Occipital lobe (tissue), 2 donors: Measurements from ENCODE around the gene FGF4. TPM values are rescaled to one million over a fixed set of nuclear protein-coding genes. Genes with fewer than 3 reads are reported as not detected.

Experiments used
- DNase-seq: peaks from one replicate; lab custom pipeline; 2025; lab: John Stamatoyannopoulos, UW
- total RNA-seq: library from RNA; depleted of rRNA; stranded (reverse); fragments of >200 nt; gene quantifications from one replicate; pipeline ENCODE4 v1.2.3, GENCODE V29; 2014

FGF4 gene
- total RNA-seq = not detected

- DNase-seq = no peak
Measured at GRCh38 chr11:69775163-69775755, at the start of gene FGF4. TSS of gene FGF4 (minus strand) at chr11:69775341. CDS start at chr11:69775084, 257 bp downstream.

GRCh38 chr11:69823641-69824265, 48.6 kb upstream of the FGF4 start:
- DNase-seq = no peak

DNA sequence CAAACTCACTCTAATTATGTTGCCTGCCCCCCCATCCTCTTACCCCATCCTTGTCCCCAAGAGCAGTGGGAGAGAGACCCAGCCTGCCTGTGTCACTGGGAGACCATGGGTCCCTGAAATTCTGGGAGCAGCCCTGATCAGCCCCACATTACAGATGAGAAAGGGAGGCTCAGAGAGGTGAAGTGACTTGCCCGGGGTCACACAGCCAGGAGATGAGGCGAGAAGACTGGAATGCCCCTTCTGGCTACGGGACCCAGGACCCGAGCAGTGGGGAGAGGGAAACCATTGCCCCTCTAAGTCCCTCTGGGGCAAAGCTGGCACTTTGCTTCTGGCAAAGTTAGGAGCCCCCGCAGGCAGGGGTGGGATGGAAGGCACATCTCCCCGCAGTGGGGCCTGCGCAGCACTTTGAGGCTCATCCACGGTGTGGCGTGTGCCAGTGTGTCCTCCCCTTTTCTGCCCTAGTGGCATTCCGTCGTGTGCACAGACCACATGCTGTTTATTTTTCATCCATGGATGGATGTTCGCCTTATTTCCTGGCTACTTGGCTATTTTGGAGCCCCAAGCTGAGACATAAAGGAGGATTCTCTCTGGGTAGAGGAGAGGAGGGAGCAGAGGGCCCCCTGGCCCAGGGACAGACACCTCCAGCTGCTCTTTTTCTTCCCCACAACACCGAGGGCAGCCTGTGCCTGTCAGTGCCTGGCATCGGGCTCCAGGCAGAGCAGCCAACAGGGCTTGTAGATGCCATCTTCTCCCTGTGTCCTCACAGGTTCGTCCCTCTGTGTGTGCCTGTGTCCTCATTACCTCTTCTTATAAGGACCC, 47.7 kb upstream of the FGF4 start:
- no peak for DNase-seq

GRCh38 chr11:69821511-69822040, 46.4 kb upstream of the FGF4 start:
- DNase-seq = no peak

DNA sequence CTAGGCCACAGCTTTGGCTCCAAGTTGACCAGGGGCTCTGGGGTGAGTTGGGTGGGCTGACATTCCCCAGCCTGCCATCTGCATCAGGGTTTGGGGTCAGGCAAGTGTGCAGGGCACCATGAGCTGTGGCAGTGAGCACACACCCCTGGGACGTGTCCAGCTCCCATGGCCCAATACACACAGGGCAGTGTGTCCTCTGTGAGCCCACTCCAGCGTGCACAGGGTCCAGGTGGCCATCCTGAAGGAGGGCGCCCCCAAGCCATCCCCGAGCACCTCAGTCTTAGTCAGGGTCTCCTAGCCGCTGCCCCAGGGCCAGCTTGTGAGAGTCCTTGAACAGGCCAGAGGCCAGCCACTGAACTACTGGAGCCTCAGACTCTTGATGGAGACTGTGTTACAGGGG, 45.3 kb upstream of the FGF4 start:
- DNase-seq = no peak

- no peak for DNase-seq
Measured at GRCh38 chr11:69819541-69820070, 44.5 kb upstream of the FGF4 start.

DNA sequence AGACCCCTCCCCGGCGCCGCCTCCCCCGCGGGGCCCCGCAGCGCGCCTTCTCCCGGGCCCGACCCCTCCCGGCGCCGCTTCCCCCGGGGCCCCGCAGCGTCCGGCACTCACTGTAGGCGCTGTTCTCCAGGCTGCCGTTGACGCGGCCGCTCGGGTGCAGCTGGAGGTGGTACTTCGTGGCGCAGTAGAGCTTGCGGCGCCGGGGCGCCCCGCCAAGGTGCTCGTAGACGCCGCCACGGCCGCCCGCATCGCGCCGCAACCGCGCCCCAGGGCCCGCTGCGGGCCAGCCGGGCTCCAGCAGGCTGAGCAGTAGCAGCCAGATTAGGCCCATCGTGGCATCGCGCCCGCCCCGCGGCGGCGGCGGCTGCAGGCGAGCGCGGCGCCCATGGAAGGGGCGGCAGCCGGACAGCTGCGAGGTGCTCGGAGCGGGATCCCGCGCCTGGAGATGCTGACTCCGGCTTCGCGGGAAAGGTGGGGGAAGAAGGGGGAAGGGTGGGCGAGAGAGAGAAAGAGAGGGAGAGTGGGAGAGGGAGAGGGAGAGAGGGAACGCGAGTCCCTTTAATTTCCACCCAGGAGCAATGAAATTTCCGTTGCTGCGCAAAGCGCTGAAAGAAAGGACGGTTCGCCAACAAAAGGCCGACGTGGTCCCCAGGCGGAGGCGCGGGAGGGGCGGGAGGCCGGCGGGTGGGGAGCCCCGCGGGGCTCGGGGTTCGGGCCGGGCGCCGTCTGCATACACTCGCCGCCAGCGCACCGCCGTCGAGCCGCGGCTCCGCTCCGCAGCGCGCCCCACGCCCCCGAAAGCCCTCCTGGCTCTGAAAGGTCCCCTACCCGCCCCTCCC, 43.7 kb upstream of the FGF4 start, which contains the start of gene FGF3:
Gene FGF3 (minus strand): TSS at position 814 of the 839 bp plus-strand sequence. CDS start 483 bp downstream, at position 331.
- DNase-seq = no peak

GRCh38 chr11:69818231-69818602, 43.1 kb upstream of the FGF4 start:
- DNase-seq = no peak

DNA sequence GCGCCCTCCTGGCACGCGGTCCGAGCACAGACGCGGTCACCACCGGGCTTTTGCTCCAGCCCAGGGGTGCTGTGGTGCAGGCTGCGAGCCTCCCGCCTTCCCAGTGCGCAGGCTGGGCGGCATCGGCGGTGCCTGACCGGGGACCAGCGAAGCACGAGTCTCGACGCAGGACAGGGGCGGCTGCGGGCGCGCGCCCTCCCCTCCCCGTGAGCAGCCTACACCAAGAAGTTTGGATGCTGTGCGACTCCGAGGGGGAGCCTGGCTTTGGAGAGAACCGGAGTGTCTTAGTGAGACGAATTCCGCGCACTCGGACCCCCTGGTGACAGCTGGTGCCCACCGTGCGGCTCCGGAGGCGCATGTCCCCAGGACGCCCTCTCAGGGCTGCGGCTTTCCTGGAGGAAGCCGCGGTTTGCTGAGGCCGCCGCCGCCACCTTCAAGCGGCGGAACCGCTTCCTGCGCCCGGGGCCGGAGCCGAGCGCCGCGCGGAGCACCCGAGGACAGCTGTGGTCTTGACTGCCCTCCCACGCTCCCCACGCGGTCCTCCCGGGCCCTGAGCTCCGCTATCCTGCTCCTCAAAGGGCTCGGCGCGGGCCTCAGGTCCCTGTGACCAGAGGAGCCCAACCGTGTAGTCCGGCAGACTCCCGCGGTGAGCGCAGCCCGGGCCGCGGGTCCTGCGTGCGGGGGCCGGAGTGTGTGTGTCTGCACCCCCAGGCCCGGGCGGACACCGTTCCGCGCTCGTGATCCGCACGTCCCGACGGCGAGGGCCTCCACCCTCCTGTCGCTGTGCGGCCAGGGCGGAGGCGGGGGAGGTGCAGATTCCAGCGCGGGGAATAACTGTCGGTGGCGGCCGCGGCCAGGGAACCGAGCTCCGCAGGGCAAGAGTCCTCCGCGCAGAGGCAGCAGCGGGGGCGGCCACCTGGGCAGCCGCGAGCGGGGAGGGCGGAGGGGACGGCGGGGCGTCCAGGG, 42.4 kb upstream of the FGF4 start:
- no peak for DNase-seq

- DNase-seq = no peak
Measured at GRCh38 chr11:69816671-69817070, 41.5 kb upstream of the FGF4 start.

- no peak for DNase-seq
Measured at GRCh38 chr11:69815973-69816372, 40.8 kb upstream of the FGF4 start.

DNA sequence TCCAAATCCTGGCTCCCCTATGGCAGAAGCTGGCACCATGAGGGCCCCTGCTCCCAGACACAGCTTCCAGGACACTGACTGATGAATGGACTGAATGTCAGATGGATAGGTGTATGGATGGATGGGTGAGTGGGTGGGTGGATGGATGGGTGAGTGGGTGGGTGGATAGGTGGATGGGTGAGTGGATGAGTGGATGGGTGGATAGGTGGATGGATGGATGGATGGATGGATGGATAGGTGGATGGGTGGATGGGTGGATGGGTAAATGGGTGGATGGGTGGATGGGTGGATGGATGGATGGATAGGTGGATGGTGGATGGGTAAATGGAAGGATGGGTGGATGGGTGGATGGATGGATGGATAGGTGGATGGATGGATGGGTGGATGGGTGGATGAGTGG, 39.8 kb upstream of the FGF4 start:
- DNase-seq = no peak

DNA sequence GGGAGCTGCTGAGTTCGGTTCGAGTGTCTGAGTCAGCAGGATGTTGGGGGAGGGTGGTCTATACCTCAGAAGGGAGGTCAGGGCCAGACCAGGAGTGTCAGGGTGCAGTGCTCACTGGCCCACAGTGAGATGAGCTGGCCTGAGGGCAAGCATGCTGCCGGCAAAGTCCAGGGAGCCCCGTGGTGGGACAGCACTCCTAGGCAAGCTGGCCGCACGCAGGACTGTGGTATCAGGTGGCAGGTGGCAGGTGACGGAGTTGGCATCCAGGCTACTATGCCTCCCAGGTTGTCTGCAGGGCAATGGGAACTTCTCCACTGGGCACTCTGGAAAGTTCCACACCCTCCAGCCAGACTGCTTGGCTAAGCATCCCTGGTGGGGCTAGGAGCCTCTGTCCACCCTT, 39.3 kb upstream of the FGF4 start:
- DNase-seq = no peak

DNA sequence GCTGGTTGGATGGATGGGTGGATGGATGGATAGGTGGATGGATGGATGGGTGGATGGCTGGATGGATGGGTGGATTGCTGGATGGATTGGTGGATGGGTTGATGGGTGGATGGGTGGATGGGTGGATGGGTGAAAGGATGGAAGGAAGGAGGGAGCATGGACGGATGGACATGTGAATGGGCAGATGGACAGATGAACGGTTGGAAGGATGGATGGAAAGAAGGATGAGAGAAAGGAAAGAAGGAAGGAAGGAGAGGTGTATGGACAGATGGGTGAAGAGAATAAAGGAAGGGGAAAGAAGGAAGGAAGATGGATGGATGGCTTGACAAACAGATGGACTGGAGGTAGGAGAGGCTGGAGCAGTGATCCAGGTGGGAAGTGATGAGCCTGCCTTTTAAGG, 38.7 kb upstream of the FGF4 start:
- DNase-seq = no peak

- no peak for DNase-seq
Measured at GRCh38 chr11:69812946-69813345, 37.8 kb upstream of the FGF4 start.

GRCh38 chr11:69812256-69812655, 37.1 kb upstream of the FGF4 start:
- DNase-seq = no peak

DNA sequence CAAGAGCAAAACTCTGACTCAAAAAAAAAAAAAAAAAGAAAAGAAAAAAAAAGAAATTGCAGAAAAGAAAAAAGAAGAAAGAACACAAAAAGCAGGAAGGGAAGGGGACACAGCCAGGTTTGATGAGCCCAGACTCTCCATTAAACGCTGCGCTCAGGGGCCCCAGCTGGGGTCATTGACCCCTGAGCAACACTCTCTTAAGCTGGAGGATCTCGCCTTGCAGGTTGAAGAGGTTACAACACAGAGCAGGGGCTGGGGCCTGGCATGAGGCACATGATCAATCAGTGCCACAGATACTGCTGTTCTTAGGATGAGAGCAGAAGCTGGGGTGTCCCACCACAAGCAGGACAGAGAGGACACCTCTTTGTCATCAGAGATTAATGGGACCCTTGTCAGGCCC, 36.3 kb upstream of the FGF4 start:
- no peak for DNase-seq

GRCh38 chr11:69810289-69811118, 35.4 kb upstream of the FGF4 start:
- DNase-seq = no peak

DNA sequence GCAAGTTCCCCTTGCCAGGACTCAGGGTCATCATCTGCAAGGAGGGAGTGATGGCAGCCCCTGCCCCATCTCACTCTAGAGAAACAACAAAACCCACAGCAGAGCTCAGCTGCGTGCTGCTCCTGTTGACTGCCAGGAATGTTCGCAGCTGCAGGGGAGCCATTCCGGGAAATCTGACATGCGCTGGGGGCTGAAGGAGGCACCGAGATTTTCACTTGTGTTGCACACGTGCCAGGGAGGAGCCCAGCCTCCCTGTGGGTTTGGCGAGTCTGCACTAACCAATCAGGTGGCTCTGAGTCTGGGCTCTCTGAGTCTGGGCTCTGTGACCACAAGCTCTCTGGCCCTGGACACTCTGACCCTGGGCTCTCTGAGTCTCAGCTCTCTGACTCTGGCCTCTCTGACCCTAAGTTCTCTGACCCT, 33.5 kb upstream of the FGF4 start:
- DNase-seq = no peak
